Epithelial cell of alveolus of lung (primary cell): ENCODE results near the gene OR5A1. TPM values are rescaled to one million over a fixed set of nuclear protein-coding genes. Genes with fewer than 3 reads are reported as not detected.

Source experiments
- total RNA-seq: library from RNA; depleted of rRNA; stranded (reverse); fragments of >200 nt; gene quantifications from 2 replicates; pipeline ENCODE4 v1.2.1, GENCODE V29; 2015

OR5A1 gene
- total RNA-seq, result not detected in 2 replicates

DNA sequence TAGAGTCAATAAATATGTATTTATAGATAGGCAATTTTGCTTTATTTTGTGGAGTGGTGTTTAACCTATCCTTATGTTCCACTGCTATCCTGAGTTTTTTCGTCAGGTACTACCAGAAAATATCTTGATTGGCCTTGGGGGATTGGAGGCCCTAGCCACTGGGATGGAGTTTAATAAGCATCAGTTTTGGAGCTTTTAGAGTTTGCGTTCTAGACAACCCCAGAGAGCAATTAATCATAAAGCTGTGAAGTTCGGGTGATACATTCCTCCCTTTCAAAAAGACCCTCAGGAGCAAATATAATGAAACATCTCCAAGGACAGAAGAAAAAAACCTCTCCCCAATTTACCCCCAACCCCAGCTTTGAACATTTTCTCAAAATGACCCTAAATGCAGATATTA is at the start of gene OR5A1:
TSS of gene OR5A1 (plus strand) at position 301 of the 400 bp plus-strand sequence. CDS start 6,700 bp downstream, outside the sequence.

DNA sequence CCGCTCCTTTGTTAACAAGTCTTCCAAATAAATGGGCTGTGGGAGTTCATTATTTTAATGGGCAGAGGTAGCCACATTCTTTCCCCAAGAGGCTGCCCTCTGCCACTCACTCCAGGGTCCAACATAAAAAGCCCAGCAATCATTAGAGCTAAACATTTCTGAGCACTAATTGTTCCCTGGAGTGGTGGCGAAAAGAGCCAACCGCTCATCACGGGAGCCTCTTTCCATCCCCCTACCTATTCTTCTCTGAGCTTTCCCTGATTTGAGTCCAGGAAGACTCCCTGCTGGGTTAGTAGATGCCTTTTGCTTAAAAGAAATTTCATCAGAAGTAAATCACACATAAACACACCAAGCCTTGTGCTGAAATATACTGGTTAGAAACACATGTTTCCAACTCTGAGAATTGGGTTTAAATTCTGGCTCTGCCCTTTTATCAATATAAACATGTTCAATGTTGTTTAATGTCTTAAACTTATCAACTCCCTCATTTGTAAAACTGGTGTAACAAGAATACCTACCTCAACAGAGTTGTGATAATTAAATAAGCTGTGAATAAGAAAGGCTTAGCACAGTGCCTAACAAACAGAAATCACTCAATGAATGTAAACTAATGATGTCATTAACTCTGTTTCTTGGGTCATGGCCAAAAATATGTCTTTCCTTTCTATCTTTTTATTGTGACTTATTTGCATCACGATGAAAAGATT is 9.8 kb upstream of the OR5A1 start, which contains the start of gene OR5A2:
TSS of gene OR5A2 (minus strand) at position 53 of the 707 bp plus-strand sequence. CDS start 3,460 bp downstream, outside the sequence.

DNA sequence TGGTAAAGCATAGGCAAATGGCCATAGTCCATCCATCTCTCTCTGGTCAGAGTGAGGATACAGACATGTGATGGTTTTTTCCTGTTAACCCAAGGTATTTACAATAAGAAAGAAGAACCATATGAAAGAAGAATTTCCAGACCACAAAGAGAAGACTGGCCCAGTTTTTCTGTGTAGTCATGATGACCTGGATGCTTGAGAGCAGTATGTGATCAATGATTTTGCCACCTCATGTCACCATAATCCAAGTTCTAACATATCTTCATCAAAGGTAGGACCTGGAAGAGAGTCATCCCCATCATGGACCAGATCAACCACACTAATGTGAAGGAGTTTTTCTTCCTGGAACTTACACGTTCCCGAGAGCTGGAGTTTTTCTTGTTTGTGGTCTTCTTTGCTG is 20.4 kb downstream of the OR5A1 start, which contains the start of gene OR4D6:
TSS of gene OR4D6 (plus strand) at position 301 of the 400 bp plus-strand sequence. CDS start at position 301, 0 bp downstream.

DNA sequence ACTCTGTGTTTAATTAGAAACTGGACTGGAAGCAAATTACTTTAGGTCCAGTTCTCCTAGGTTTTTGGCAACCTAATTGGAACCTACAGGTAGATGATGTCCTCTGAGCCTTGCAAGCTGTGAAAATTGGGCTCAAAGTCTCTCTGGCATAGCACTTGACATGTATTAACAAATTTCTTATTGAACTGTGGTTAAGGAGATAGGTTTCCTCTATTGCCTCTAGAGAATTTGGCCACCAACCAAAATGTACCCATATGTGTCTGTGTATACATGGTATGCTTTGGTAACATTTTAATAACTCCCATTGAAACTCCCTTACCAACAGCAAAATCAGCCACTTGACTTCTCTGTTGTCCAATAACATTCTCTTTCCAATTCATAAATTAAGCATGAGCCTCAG is 36.7 kb downstream of the OR5A1 start, which contains the start of gene OR4D10:
TSS of gene OR4D10 (plus strand) at position 301 of the 400 bp plus-strand sequence. CDS start 4,115 bp downstream, outside the sequence.

Other genes starting within 250 kb of the OR5A1 start
- not detected in 2 replicates for gene MPEG1, start 223.5 kb upstream of the OR5A1 start, total RNA-seq
- not detected in 2 replicates for gene OR5AN1, start 77.6 kb upstream of the OR5A1 start, total RNA-seq
- not detected in 2 replicates for gene OR5A2, start 10.1 kb upstream of the OR5A1 start, total RNA-seq
- not detected in 2 replicates for gene OR4D6, start 20.5 kb downstream of the OR5A1 start, total RNA-seq
- not detected in 2 replicates for gene OR4D10, start 36.8 kb downstream of the OR5A1 start, total RNA-seq
- gene OR4D11, start 67.1 kb downstream of the OR5A1 start, total RNA-seq, result not detected in 2 replicates
- not detected in 2 replicates for gene OR4D9, start 75.1 kb downstream of the OR5A1 start, total RNA-seq
- 20.7 and 29.5 TPM in 2 replicates for gene OSBP, start 179.3 kb downstream of the OR5A1 start, total RNA-seq
- gene PATL1, start 232.6 kb downstream of the OR5A1 start, total RNA-seq, result 12.0 and 14.9 TPM in 2 replicates